PFSK-1 (cell line): ENCODE results near the gene MYCT1. TPM values are rescaled to one million over a fixed set of nuclear protein-coding genes. Genes with fewer than 3 reads are reported as not detected.

Source experiments
- FOXP2 ChIP-seq: optimal IDR thresholded peaks from 2 replicates; pipeline ENCODE3; 2011; ENCODE audit warnings: borderline replicate concordance, control low read depth, inconsistent platforms; ENCODE audit not compliant: insufficient read depth; ENCODE audit errors: extremely low read length, extremely low read depth
- POLR2AphosphoS5 ChIP-seq: IDR thresholded peaks from 2 replicates; pipeline ENCODE4 v1.6.1; 2012; ENCODE audit warnings: low read depth, mild to moderate bottlenecking, control low read depth, low read length, moderate library complexity
- REST ChIP-seq, 2 experiments: IDR thresholded peaks; 2 replicates each; pipeline versions ENCODE4 v1.6.1 to v1.8.0; 2011 to 2012; ENCODE audit warnings: low read depth in 2 of 2, low read length in 2 of 2, control low read depth in 1 of 2, inconsistent platforms in 1 of 2, mild to moderate bottlenecking in 1 of 2, moderate library complexity in 1 of 2; ENCODE audit not compliant: insufficient read depth in 1 of 2
- SIN3A ChIP-seq: IDR thresholded peaks from 2 replicates; pipeline ENCODE4 v1.6.1; 2012; ENCODE audit warnings: mild to moderate bottlenecking, low read length, moderate library complexity, borderline replicate concordance; ENCODE audit not compliant: insufficient read depth
- TAF1 ChIP-seq: IDR thresholded peaks from 2 replicates; pipeline ENCODE4 v1.6.1; 2012; ENCODE audit warnings: low read length, control low read depth, borderline replicate concordance; ENCODE audit not compliant: insufficient read depth
- polyA plus RNA-seq: library from polyadenylated mRNA; unstranded; fragments of >200 nt; gene quantifications from one replicate; pipeline ENCODE4 v1.2.1, GENCODE V29; 2012; ENCODE audit warnings: low read depth, missing spikeins; ENCODE audit not compliant: insufficient read length

MYCT1 gene
- not detected for polyA plus RNA-seq

DNA sequence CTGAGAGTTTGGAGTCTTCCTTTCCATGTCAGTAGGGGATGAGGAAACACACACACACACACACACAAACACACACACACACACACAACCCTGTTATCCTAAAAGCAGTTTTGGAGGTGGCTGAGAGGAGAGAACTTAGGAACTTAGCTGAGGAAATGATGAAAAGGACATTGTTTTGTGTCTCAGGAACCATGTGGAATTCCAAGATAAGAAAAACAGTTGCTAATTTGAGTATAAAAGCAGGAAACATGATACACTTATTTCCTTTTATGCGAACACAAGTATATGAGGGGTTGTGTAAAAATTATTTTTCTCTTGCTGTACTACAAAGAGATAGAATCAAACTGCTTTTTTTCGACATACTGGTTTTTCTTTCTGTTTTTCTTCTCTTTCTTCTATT, at the start of gene MYCT1:
Gene MYCT1 (plus strand): TSS at position 264 of the 400 bp plus-strand sequence. CDS start 6 bp downstream, at position 270.
- TF ChIP-seq SIN3A (no peak), FOXP2 (no peak), REST (IDR thresholded peaks at IDR 0.05; ENCODE audit: insufficient read depth in 1 of 2, low read depth in 2 of 2, low read length in 2 of 2) (no peak), POLR2AphosphoS5 (no peak), TAF1 (no peak)

GRCh38 chr6:152648105-152648504, 49.6 kb upstream of the MYCT1 start:
- TF ChIP-seq FOXP2 = no peak
- no peak for TF ChIP-seq SIN3A
- TF ChIP-seq REST (IDR thresholded peaks at IDR 0.05; ENCODE audit: insufficient read depth in 1 of 2, low read depth in 2 of 2, low read length in 2 of 2) = no peak
- TF ChIP-seq POLR2AphosphoS5 = no peak
- TF ChIP-seq TAF1 = no peak

DNA sequence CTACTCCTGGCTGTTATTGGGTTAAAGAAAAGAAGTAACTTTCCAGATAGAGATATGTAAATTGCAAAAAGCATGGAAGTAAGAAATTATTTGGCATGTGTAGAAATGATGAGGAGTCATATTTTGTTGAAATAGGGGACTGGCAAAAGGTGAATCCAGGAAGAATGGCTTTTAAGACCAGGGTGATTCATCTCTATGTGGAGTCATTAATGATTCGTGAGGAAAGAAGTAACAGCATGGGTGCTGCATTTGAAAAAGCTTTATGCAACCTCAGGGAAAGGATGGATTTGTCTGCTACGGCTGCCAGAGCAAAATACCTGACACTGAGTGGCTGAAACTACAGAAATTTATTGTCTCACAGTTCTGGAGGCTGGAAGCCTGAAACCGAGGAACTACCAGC, 45.7 kb upstream of the MYCT1 start:
- TF ChIP-seq POLR2AphosphoS5 (no peak), TAF1 (no peak), REST (IDR thresholded peaks at IDR 0.05; ENCODE audit: insufficient read depth in 1 of 2, low read depth in 2 of 2, low read length in 2 of 2) (no peak), FOXP2 (no peak), SIN3A (no peak)

GRCh38 chr6:152661776-152662175, 35.9 kb upstream of the MYCT1 start:
- no peak for TF ChIP-seq FOXP2
- no peak for TF ChIP-seq SIN3A
- TF ChIP-seq POLR2AphosphoS5 = no peak
- no peak for TF ChIP-seq TAF1
- no peak for TF ChIP-seq REST (IDR thresholded peaks at IDR 0.05; ENCODE audit: insufficient read depth in 1 of 2, low read depth in 2 of 2, low read length in 2 of 2)

- TF ChIP-seq TAF1 = no peak
- no peak for TF ChIP-seq FOXP2
- no peak for TF ChIP-seq SIN3A
- TF ChIP-seq REST (IDR thresholded peaks at IDR 0.05; ENCODE audit: insufficient read depth in 1 of 2, low read depth in 2 of 2, low read length in 2 of 2) = no peak
- no peak for TF ChIP-seq POLR2AphosphoS5
Observed at GRCh38 chr6:152669895-152670294, 27.8 kb upstream of the MYCT1 start.
